Subcutaneous adipose tissue (tissue), 4 donors: Measurements from ENCODE around the gene FAM83G. TPM values are rescaled to one million over a fixed set of nuclear protein-coding genes. Genes with fewer than 3 reads are reported as not detected.

Experiments
- CTCF ChIP-seq: fragments of 450-650 bp; IDR thresholded peaks from one replicate; pipeline ENCODE4 v1.5.1; 2016; ENCODE audit warnings: low read depth, mild to moderate bottlenecking, control low read depth, antibody characterized with exemption, moderate library complexity
- total RNA-seq, 4 donors: library from RNA; depleted of rRNA; stranded (reverse); fragments of >200 nt; gene quantifications; one replicate each; pipeline ENCODE4 v1.1.0, GENCODE V29; 2016

The FAM83G gene
- total RNA-seq, 4 donors from 2014 or later = 1.1 to 5.5 (median 2.9) TPM

GRCh38 chr17:19016297-19016696 lies 11.7 kb upstream of the FAM83G start:
- TF ChIP-seq CTCF = no peak

- no peak for TF ChIP-seq CTCF
Observed at GRCh38 chr17:19015428-19015827, 10.9 kb upstream of the FAM83G start.

- TF ChIP-seq CTCF = no peak
Observed at GRCh38 chr17:19014628-19015215, 10.2 kb upstream of the FAM83G start.

GRCh38 chr17:19013806-19014627 lies 9.5 kb upstream of the FAM83G start:
- no peak for TF ChIP-seq CTCF

- no peak for TF ChIP-seq CTCF
Observed at GRCh38 chr17:19013226-19013625, 8.7 kb upstream of the FAM83G start.

- TF ChIP-seq CTCF = no peak
Observed at GRCh38 chr17:19012171-19013080, 7.9 kb upstream of the FAM83G start.

GRCh38 chr17:19011581-19011980 lies 7.0 kb upstream of the FAM83G start:
- TF ChIP-seq CTCF = no peak
